ENCODE data around the gene PIGO. TPM values are rescaled to one million over a fixed set of nuclear protein-coding genes. Genes with fewer than 3 reads are reported as not detected.
A peak's percentile ranks its signal among the peaks of the same experiment; 100 is the strongest.

PIGO gene
- total and polyA plus RNA-seq, 8 donors: 22.9 to 30.7 (median 25.2) TPM

- H3K4me1 ChIP-seq: peaks cover 14 to 53% of the 10 kb centered on the region in 2 donors
- no peak for DNase-seq
- no peak overlapping the region for H3K27ac ChIP-seq
- no peaks in the 10 kb centered on the region for H3K27me3 ChIP-seq
- no peak for ATAC-seq
- intact Hi-C loops (cut with DNase I): no loop called here
- peaks cover 0 to 62% of the 10 kb centered on the region in 2 donors for H3K36me3 ChIP-seq
- H3K9me3 ChIP-seq: no peaks in the 10 kb centered on the region
- no peak overlapping the region for H3K4me3 ChIP-seq
- TF ChIP-seq, protein P1, sequence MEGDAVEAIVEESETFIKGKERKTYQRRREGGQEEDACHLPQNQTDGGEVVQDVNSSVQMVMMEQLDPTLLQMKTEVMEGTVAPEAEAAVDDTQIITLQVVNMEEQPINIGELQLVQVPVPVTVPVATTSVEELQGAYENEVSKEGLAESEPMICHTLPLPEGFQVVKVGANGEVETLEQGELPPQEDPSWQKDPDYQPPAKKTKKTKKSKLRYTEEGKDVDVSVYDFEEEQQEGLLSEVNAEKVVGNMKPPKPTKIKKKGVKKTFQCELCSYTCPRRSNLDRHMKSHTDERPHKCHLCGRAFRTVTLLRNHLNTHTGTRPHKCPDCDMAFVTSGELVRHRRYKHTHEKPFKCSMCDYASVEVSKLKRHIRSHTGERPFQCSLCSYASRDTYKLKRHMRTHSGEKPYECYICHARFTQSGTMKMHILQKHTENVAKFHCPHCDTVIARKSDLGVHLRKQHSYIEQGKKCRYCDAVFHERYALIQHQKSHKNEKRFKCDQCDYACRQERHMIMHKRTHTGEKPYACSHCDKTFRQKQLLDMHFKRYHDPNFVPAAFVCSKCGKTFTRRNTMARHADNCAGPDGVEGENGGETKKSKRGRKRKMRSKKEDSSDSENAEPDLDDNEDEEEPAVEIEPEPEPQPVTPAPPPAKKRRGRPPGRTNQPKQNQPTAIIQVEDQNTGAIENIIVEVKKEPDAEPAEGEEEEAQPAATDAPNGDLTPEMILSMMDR (IDR thresholded peaks at IDR 0.05): no peak
Observed at GRCh38 chr9:35105571-35106342, 9.4 kb upstream of the PIGO start.

DNA sequence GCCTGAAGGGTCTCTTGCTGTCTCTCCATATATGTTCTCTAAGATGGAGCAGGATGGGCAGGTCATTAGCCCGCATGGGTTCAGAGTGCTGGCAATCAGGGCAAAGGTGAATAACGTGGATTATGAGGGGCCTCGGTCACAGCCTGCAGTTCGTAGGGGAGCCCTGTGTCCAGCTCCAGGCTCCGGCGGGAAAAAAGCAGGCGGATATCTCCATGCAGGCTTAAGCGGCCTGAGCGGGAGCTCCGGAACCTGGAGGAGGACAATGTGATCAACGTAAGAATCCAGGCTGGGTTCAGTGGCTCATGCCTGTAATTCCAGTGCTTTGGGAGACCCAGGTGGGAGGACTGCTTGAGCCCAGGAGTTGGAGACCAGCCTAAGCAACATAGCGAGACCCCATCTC, 8.7 kb upstream of the PIGO start:
- H3K27me3 ChIP-seq: no peaks in the 10 kb centered on the region
- no peak for ATAC-seq
- no peak overlapping the region for H3K27ac ChIP-seq
- H3K9me3 ChIP-seq: no peaks in the 10 kb centered on the region
- intact Hi-C loops (cut with DNase I): no loop called here
- peaks cover 0 to 69% of the 10 kb centered on the region in 2 donors for H3K36me3 ChIP-seq
- peaks cover 8 to 47% of the 10 kb centered on the region in 2 donors for H3K4me1 ChIP-seq
- TF ChIP-seq, protein P1 (IDR thresholded peaks at IDR 0.05): no peak
- H3K4me3 ChIP-seq: no peak overlapping the region
- no peak for DNase-seq

- intact Hi-C loops (cut with DNase I): no loop called here
- Histone ChIP-seq H3K27ac (peak overlapping the region in 1 of 2 donors; percentile 91), H3K27me3 (no peaks in the 10 kb centered on the region), H3K4me1 (peaks cover 6 to 42% of the 10 kb centered on the region in 2 donors), H3K4me3 (no peak overlapping the region), H3K36me3 (peaks cover 0 to 74% of the 10 kb centered on the region in 2 donors), H3K9me3 (no peaks in the 10 kb centered on the region)
- TF ChIP-seq, protein P1 (IDR thresholded peaks at IDR 0.05): no peak
- no peak for DNase-seq
- no peak for ATAC-seq
Observed at GRCh38 chr9:35104586-35104985, 8.2 kb upstream of the PIGO start.

GRCh38 chr9:35103660-35104191, 7.3 kb upstream of the PIGO start:
- Histone ChIP-seq H3K27ac (peak overlapping the region; percentile 60 to 91), H3K4me1 (peaks cover 6 to 34% of the 10 kb centered on the region in 2 donors), H3K27me3 (no peaks in the 10 kb centered on the region), H3K9me3 (no peaks in the 10 kb centered on the region), H3K36me3 (peaks cover 0 to 78% of the 10 kb centered on the region in 2 donors), H3K4me3 (peak overlapping the region; percentile 78 to 86)
- ATAC-seq (no peak), DNase-seq (no peak)
- intact Hi-C loops (cut with DNase I): no loop called here
- TF ChIP-seq, protein P1 (IDR thresholded peaks at IDR 0.05): no peak
